HepG2 (cell line): Measurements from ENCODE around the gene UTP15. TPM values are rescaled to one million over a fixed set of nuclear protein-coding genes. Genes with fewer than 3 reads are reported as not detected.

Source experiments
- ARNT ChIP-seq: fragments of 450-650 bp; IDR thresholded peaks from 2 replicates; pipeline ENCODE4 v1.6.1; 2017
- CREB1 ChIP-seq, 2 experiments: fragments of 450-650 bp in 1 of 2; IDR thresholded peaks; 2 replicates each; pipeline ENCODE4 v1.6.1; 2016 to 2017; ENCODE audit warnings: control low read depth in 1 of 2, mild to moderate bottlenecking in 1 of 2, missing compliant biosample characterization in 1 of 2, missing genetic modification characterization in 1 of 2
- DMTF1 ChIP-seq: sonication (generic); formaldehyde crosslinking; IDR thresholded peaks from 2 replicates; pipeline ENCODE4 v1.4.0; 2020; ENCODE audit warnings: mild to moderate bottlenecking, missing genetic modification reagents
- FOXA3 ChIP-seq: IDR thresholded peaks from 2 replicates; pipeline ENCODE4 v1.6.1; 2016; ENCODE audit warnings: missing genetic modification reagents, missing compliant biosample characterization
- GTF2F1 ChIP-seq: fragments of 150-350 bp; IDR thresholded peaks from 2 replicates; pipeline ENCODE4 v1.6.1; 2014; ENCODE audit warnings: low read length
- IKZF5 ChIP-seq: IDR thresholded peaks from 2 replicates; pipeline ENCODE4 v1.6.1; 2018; ENCODE audit warnings: missing genetic modification reagents, mild to moderate bottlenecking, missing compliant biosample characterization
- KLF15 ChIP-seq: sonication (generic); formaldehyde crosslinking; IDR thresholded peaks from 2 replicates; pipeline ENCODE4 v1.8.1; 2023; ENCODE audit warnings: borderline replicate concordance, mild to moderate bottlenecking, inconsistent platforms, missing genetic modification reagents, mixed read lengths
- MAFG ChIP-seq: sonication (generic); formaldehyde crosslinking; IDR thresholded peaks from 2 replicates; pipeline ENCODE4 v1.5.1; 2020; ENCODE audit warnings: mild to moderate bottlenecking, missing genetic modification reagents
- RAD51 ChIP-seq: fragments of 450-650 bp; IDR thresholded peaks from 2 replicates; pipeline ENCODE4 v1.6.1; 2016; ENCODE audit warnings: borderline replicate concordance
- SALL2 ChIP-seq: sonication (generic); formaldehyde crosslinking; IDR thresholded peaks from 2 replicates; pipeline ENCODE4 v1.8.1; 2023; ENCODE audit warnings: mild to moderate bottlenecking, missing genetic modification reagents, inconsistent platforms
- SATB2 ChIP-seq: sonication (generic); formaldehyde crosslinking; IDR thresholded peaks from 2 replicates; pipeline ENCODE4 v1.5.0; 2020; ENCODE audit warnings: missing genetic modification reagents
- TAF1 ChIP-seq: sonication (generic); formaldehyde crosslinking; IDR thresholded peaks from 2 replicates; pipeline ENCODE4 v1.4.0; 2020; ENCODE audit warnings: missing genetic modification reagents
- ZBTB4 ChIP-seq: sonication (generic); formaldehyde crosslinking; IDR thresholded peaks from 2 replicates; pipeline ENCODE4 v1.4.0; 2020; ENCODE audit warnings: missing genetic modification reagents, mild to moderate bottlenecking, borderline replicate concordance
- ZFY ChIP-seq: sonication (generic); formaldehyde crosslinking; IDR thresholded peaks from 2 replicates; pipeline ENCODE4 v1.4.0; 2020; ENCODE audit warnings: missing genetic modification reagents
- ZNF17 ChIP-seq: sonication (generic); formaldehyde crosslinking; IDR thresholded peaks from 2 replicates; pipeline ENCODE4 v1.5.0; 2020; ENCODE audit warnings: mild to moderate bottlenecking, missing genetic modification reagents
- ZNF550 ChIP-seq: sonication (generic); formaldehyde crosslinking; IDR thresholded peaks from 2 replicates; pipeline ENCODE4 v1.4.0; 2020; ENCODE audit warnings: mild to moderate bottlenecking, missing genetic modification reagents, borderline replicate concordance
- ZNF557 ChIP-seq: sonication (generic); formaldehyde crosslinking; IDR thresholded peaks from 2 replicates; pipeline ENCODE4 v1.4.0; 2020; ENCODE audit warnings: missing genetic modification reagents
- ZNF609 ChIP-seq: sonication (generic); formaldehyde crosslinking; IDR thresholded peaks from 2 replicates; pipeline ENCODE4 v1.4.0; 2020; ENCODE audit warnings: mild to moderate bottlenecking, missing genetic modification reagents, borderline replicate concordance
- ZNF614 ChIP-seq: IDR thresholded peaks from 2 replicates; pipeline ENCODE4 v1.6.1; 2018; ENCODE audit warnings: missing biosample characterization, missing genetic modification reagents, inconsistent platforms, borderline replicate concordance
- polyA plus RNA-seq, 8 experiments: library from polyadenylated mRNA; depleted of rRNA in 3 of 8; stranded (reverse) in 7 of 8; unstranded in 1 of 8; fragments of >200 nt; fragmentation: Illumina TruSeq in 4 of 8; extraction: Trizol in 4 of 8; gene quantifications; 2 replicates each; pipeline versions ENCODE4 v1.2.1 to v1.2.3, GENCODE V29; 2011 to 2016; ENCODE audit warnings: low read depth in 4 of 8, missing spikeins in 1 of 8, mixed read lengths in 1 of 8; ENCODE audit not compliant: insufficient read depth in 1 of 8
- total RNA-seq, 5 experiments: library from RNA; depleted of rRNA; stranded (reverse); fragments of >200 nt; fragmentation: Illumina TruSeq; extraction: Trizol; gene quantifications; 2 replicates each; pipeline ENCODE4 v1.2.3, GENCODE V29; 2016; ENCODE audit warnings: low read depth in 1 of 5

UTP15 gene
- total and polyA plus RNA-seq, 2 of the 13 experiments (the other 11 are each of a cell fraction or from before 2014, with no cell fraction given) = 7.3 to 35.8 TPM

GRCh38 chr5:73625372-73625943, 59.9 kb downstream of the UTP15 start (continued):
- TF ChIP-seq MAFG = no peak
- TF ChIP-seq CREB1 (IDR thresholded peaks at IDR 0.05) = no peak
- TF ChIP-seq CREB1 (CRISPR knock-in tag; IDR thresholded peaks at IDR 0.05) = no peak
- no peak for TF ChIP-seq RAD51
- TF ChIP-seq ARNT = no peak
- no peak for TF ChIP-seq ZNF557
- TF ChIP-seq SATB2 (CRISPR knock-in tag) = no peak
- TF ChIP-seq ZBTB4 (CRISPR knock-in tag) = no peak
- no peak for TF ChIP-seq GTF2F1
- TF ChIP-seq FOXA3 (CRISPR knock-in tag) = no peak
- TF ChIP-seq ZNF609 = no peak
- no peak for TF ChIP-seq SALL2 (CRISPR knock-in tag)
- TF ChIP-seq ZFY (CRISPR knock-in tag) = no peak
- TF ChIP-seq IKZF5 (CRISPR knock-in tag) = no peak
- no peak for TF ChIP-seq ZNF17 (CRISPR knock-in tag)
- no peak for TF ChIP-seq KLF15
- no peak for TF ChIP-seq ZNF550 (CRISPR knock-in tag)
- TF ChIP-seq TAF1 (CRISPR knock-in tag) = peak; percentile 33
- TF ChIP-seq DMTF1 (CRISPR knock-in tag) = no peak
- no peak for TF ChIP-seq ZNF614 (CRISPR knock-in tag)
